HG02884 (cell line): ENCODE measurements around the gene VAT1L.

ENCODE experiments used
- ATAC-seq: cut with Tn5 transposase; IDR thresholded peaks from one replicate; pipeline ENCODE4 v1.9.1; 2021; ENCODE audit warnings: mild to moderate bottlenecking, moderate library complexity; ENCODE audit not compliant: unreplicated experiment

Gene VAT1L

GRCh38 chr16:77905374-77905920, 117.1 kb downstream of the VAT1L start:
- no peak for ATAC-seq

- ATAC-seq, result no peak
Observed at GRCh38 chr16:77910021-77910420, 121.7 kb downstream of the VAT1L start.

DNA sequence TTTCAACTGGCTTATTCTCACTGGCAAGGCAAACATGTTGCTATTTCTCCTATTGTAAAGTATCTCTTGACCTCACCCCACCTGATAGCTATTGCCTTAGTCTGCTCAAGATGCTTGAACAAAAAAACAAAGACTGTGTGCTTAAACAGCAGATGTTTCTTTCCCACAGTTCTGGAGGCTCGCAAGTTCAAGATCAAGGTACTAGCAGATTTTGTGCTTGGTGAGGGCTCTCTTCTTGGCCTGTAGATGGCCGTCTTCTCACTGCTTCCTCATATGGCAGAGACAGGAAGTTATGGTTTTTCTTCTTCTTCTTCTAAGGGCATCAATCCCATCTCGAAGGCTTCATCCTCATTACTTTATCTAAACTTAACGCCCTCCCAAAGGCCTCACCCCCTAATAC, 124.3 kb downstream of the VAT1L start:
- no peak for ATAC-seq

- no peak for ATAC-seq
Observed at GRCh38 chr16:77913738-77914253, 125.4 kb downstream of the VAT1L start.

DNA sequence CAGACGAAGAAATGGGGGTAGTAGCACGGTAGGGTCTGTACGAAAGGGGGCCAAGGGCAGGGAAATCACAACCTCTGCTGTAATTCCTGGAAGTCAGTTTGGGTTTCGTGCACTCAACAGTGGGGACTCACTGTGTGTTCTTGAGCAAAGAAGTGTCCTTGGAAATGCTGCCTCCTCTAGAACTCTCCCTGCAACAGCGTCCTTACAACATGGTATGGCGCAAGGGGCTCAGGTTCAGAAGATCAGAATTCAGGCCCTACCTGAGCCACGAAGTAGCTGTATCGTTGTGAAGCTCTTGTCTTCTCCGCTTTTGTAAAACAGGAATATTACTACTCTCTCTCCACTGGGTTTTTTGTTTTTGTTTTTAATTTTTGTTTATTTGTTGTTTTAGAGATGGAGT, 127.7 kb downstream of the VAT1L start:
- ATAC-seq, result no peak

GRCh38 chr16:77917971-77918370, 129.6 kb downstream of the VAT1L start:
- ATAC-seq, result no peak

GRCh38 chr16:77918809-77919707, 130.7 kb downstream of the VAT1L start:
- no peak for ATAC-seq

DNA sequence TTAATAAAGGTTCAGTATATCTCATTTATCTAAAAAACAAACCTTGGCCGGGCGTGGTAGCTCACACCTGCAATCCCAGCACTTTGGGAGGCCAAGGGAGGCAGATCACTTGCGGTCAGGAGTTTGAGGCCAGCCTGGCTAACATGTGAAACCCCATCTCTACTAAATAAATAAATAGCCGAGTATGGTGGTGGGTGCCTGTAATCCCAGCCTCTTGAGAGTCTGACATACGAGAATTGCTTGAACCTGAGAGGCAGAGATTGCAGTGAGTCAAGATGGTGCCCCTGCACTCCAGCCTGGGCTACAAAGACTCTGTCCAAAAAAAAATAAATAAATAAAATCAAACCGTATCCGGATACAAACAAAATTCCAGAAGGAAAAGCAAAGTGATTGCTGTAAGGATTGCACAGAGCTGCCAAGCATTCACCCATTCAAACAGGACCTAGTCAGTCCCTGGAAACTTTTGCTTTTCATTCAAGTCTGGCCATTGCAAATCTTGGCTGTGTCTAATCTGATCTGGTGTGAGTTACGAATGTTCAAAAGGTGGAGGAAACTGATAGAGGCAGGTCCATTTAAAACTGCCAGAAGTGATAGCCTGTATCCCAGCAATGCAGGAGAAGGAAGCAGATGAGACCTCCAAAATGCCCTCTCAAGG, 131.5 kb downstream of the VAT1L start:
- no peak for ATAC-seq

GRCh38 chr16:77920984-77921383, 132.6 kb downstream of the VAT1L start:
- no peak for ATAC-seq

GRCh38 chr16:77922228-77922754, 133.9 kb downstream of the VAT1L start:
- no peak for ATAC-seq

DNA sequence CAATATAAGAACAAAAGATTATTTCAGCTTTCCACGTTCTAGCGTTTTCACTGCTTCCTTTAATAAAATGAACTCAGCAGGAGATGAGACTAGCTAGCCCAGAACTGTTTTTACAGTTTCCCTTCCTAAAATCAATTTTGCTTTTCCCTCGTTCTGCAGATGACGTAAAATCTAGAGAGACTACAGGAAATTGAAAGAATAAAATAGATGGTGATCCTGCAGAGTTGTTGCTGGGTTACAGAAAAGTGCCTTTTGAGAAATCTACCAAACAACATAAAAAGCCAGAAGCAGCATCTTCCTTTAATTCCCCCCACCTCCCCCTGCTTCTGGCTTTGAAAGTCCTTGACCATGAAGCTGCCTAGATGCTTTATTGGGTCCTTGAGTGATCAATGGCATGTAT, 137.2 kb downstream of the VAT1L start:
- no peak for ATAC-seq

GRCh38 chr16:77928096-77928495, 139.7 kb downstream of the VAT1L start:
- ATAC-seq, result no peak

DNA sequence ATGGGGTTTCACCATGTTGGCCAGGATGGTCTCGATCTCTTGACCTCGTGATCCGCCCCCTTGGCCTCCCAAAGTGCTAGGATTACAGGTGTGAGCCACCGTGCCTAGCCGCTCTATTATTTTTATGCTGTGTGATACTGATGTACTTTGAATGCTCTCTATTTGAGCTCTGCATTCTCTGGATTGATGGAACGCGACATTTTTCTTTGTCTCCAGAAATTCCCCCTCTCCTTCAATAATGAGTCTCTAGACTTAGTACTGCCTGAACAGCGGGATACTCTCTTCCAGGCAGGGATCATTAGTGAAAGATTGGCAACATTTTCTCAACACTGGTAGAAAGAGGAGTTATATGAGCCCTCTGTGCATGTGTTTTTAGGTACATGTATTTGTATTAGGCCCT, 140.6 kb downstream of the VAT1L start:
- no peak for ATAC-seq

DNA sequence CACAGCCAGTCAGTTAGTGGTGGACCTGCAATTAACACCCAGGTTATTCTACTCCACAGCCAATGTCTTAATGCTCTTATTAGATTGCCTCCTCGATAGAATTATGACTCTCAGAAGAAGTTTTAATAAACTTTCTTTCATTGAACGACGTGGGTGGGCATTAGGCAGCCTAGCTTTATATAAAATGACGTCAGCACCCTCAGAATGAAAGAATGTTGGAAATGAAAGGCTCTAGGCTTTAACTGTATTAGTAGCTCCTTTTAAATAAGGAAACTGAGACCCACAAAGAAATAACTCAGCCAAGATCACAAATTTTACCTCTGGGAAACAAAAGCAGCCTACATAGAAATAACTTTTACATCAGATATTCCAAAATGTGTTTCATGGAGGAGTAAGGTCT, 142.7 kb downstream of the VAT1L start:
- ATAC-seq, result no peak

DNA sequence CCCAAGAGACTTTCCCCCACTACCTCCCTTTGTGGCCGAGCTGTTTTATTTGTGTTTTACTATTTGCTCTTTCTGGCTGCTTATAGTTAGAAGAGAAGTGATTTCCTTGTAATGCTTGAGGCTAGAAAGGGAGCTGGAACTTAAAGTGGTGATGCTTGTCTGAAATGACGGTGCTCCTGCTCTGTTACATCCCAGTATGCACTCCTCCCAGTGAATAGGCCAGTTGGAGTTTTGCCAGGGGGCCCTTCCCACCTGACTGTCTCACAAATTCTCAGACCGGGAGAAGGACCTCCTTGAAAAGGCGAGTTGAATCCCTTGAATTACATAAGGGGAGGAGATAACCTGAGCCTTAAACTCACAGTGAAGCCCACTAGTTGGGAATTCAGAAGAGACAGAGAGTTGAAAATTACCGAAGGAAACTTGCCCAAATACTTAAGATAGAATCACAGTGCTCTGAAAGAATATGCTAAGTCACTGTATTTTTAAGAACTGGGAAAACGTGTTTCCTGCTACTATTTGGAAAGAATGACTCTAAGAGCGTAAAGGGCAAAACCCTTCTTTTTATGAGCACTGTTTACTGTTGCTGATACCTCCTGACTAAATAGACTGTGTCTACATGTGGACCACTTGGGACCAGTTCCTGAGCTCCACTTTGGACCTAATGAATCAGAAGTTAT, 149.2 kb downstream of the VAT1L start:
- no peak for ATAC-seq

- ATAC-seq, result no peak
Observed at GRCh38 chr16:77938913-77939312, 150.5 kb downstream of the VAT1L start.

DNA sequence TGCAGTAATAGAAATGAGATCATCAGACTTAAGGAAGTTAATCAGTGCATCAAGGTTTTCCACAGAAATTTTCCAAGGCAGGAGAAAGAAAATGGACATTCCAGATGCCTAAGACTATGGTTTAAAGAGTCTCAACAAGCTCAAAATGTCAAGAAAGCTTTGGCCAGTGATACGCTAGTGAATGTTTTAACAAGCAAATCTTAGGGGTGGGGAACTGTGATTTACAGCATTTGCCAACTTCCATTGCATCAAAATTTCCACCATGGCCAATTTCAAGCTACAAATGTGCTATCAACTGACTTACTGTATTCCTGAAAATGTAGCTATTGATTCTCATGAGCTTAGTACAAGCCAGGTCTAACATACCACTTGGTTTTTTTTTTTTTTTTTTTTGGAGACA, 151.6 kb downstream of the VAT1L start:
- no peak for ATAC-seq

- ATAC-seq, result no peak
Observed at GRCh38 chr16:77943801-77944200, 155.4 kb downstream of the VAT1L start.

GRCh38 chr16:77944631-77945030, 156.3 kb downstream of the VAT1L start:
- no peak for ATAC-seq

DNA sequence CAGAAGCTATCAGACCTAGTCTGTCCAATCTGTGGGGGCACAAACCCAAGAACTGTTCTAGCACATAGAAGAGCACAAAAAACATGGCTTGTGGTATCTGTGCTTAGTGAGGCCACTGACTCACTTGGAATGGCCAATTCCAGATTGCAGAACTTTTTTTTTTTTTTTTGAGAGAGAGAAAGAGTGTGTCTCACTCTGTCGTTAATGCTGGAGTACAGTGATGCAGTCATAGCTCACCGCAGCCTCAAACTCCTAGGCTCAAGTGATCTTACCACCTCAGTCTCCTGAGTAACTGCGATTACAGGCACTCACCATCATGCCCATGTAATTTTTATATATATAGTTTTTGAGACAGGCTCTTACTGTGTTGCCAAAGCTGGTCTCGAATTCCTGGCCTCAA, 156.8 kb downstream of the VAT1L start:
- no peak for ATAC-seq

DNA sequence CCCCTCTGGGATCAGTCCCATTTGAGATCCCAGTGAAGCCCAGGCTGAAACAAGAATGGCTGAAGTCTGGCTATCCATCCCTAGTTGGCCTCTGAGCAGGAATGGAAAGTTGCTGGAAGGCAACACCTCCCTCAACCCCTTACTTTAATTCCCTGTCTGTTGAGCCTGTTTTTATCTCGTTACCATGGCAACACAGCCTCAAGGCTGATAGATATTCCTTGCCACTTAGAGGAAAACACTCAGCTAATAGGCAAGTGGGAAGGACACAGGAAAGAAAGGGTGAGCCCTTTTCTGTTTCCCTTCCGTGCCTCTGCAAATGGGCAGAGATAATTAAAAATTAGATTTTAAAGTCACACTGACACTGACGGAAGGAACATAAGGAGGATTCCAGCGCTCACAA, 158.5 kb downstream of the VAT1L start:
- ATAC-seq, result no peak
